GM21825 (cell line): ENCODE measurements around the gene RTN4R.

Experiments used
- ATAC-seq: cut with Tn5 transposase; IDR thresholded peaks from one replicate; pipeline ENCODE4 v1.9.1; 2021; ENCODE audit warnings: mild to moderate bottlenecking, moderate library complexity; ENCODE audit not compliant: unreplicated experiment

The RTN4R gene

DNA sequence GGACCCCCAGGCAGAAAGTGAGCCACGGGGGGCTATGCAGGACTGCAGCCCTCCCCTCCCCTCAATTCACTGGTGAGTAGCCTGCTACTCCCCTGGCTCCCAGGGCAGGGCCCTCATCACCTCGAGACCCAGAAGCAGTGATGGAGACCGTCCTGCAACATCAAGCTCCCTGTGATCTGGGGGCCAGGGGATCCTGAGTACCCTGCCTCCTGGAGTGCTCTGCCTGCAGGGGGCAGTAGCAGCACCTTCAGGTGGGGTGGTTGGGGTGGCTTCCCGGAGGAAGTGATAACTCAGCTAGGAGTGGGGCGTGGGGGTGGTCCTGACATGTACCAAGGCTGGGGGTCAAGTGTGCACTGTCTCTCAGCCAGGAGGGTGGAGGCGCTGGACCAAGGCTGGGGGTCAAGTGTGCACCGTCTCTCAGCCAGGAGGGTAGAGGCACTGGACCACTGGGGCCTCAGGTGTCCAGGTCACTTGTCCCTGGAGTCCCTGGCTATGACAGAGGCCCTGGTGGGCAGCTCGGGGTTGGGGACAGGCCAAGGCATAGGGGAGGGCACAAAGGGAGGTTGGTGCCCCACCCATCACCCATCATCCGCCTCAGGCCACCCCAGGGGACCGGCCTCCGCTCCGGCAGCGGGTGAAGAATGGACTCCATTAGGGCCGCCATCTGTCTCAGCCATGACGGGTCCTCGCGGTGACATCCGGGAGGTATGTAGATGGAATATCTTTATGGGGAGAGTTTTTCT lies 9.4 kb downstream of the RTN4R start:
- ATAC-seq, result no peak

GRCh38 chr22:20258021-20258299 lies 10.2 kb downstream of the RTN4R start:
- ATAC-seq, result no peak

GRCh38 chr22:20257212-20258020 lies 10.7 kb downstream of the RTN4R start:
- no peak for ATAC-seq

DNA sequence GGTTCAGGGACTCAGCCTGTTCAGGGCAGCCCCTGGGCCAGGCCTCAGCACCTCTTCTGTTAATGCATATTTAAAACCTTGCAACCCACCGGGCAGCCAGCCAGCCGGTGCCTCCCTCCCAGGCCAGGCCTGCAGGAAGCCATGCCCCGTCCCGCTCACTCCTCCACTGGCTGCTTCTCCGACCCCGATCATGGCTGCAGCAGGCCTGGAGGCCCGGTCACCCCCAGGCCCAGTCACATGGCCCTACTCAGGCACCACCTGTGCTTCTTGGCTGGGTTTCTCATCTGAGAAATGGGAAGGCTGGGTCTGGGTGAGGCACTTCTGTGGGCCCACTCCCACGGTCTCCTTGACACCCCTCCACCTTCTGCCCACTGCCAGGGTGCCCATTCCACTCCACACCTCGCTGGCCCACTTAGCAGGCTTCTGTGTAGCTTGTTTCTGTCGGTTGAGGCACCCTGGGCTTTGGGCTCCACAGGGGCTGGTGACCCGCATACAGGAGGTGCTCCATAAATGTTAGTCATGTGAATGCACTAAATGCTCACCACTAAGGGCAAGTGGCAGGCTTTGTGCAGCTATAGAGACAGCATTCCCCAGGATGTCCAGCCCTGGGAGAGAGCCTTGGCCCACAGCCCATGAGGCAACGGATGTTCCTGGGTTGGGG lies 11.4 kb downstream of the RTN4R start:
- no peak for ATAC-seq

GRCh38 chr22:20256027-20256426 lies 12.1 kb downstream of the RTN4R start:
- ATAC-seq, result no peak

- no peak for ATAC-seq
Measured at GRCh38 chr22:20254975-20255946, 12.9 kb downstream of the RTN4R start.

DNA sequence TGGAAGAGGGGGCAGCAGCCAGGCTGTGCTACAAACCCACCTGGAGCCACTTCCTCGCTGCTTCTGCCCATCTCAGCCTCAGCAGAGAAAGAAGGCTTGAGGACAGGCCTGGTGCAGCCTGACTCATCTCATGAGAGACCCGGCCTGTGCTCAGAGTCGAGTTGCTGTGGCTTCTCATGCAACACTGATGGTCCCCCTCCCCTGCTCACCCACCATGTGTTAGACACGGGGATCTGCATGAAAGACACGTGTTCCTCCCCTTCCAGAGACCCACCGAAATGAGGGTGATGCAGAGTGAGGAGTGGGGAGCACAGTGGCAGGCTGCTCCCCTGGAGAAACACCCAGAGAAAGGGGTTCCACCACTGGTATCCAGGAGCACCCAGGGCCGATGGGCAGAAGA lies 15.0 kb downstream of the RTN4R start:
- ATAC-seq, result no peak

DNA sequence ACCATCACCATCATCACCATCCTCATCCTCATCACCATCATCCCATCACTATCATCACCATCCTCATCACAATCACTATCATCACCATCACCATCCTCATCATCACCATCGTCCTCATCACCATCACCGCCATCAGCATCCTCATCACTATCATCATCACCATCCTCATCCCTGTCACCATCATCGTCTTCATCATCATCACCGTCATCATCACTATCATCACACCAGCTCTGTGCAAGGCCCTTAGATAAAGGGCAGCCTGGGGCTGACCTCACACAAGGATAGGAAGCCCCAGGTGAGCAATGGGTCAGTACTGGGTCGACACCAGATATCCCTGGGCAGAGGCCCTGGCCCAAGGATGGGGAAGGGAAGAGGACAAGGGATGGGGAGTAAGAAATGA lies 16.1 kb downstream of the RTN4R start:
- ATAC-seq, result no peak

DNA sequence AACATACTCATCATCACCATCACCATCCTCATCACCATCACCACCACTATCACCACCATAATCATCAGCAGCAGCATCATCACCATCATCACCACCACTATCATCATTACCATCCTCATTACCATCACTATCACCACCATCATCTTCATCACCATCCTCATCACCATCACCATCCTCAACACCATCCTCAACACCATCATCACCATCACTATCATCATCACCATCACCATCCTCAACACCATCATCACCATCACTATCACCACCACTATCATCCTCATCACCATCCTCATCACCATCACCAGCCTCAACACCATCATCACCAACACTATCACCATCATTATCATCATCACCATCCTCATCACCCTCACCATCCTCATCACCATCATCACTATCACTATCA lies 16.6 kb downstream of the RTN4R start:
- ATAC-seq, result no peak

- no peak for ATAC-seq
Measured at GRCh38 chr22:20249797-20250354, 18.2 kb downstream of the RTN4R start.

DNA sequence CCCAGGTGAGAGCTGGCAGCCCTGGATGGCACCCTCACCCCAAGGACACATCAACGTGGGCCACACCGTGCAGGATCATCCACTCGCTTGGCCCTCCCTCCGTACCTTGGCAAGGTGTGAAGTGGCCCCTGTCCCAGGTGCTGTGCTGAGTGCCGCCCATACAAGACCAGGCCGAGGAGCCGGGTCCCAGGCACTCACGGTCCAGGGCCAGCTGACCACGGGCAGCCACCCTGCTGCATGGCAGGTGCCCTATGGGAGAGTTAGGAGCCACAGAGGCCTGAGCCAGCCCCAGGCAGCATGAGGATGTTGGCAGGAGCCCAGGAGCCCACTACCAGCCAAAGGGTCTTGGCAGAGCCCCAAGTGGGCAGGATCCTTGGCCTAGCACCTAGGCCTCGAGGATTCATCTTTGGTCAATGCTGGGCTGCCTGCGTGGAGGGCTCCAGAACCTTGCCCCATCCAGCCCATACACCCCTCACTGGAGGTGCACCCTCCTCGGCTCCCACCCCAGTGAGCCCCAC lies 19.6 kb downstream of the RTN4R start:
- no peak for ATAC-seq

GRCh38 chr22:20247608-20248171 lies 20.4 kb downstream of the RTN4R start:
- ATAC-seq, result no peak

DNA sequence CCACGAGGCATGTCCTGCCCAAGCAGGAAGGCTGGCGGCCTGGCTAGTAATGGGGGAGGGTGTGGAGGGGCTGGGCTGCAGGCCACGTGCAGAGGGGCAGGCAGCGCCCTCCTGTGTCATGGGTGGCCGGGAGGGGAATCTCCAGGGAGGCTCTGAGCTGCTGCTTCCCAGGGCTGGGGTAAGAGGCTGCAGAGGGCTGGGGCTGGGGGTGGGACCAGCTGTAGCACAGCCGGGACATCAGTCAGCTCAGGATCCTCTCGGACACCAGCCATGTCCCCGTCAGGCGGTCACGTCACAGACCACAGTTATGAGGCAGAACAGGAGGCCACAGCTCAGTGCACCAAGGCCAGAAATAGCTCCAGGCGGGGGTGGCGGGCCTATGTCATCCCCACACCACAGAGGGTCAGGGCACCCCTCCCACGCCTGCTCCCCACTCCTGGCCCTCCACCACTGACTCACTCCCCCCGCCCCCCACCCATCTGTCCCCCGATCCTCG lies 21.1 kb downstream of the RTN4R start:
- ATAC-seq, result no peak

DNA sequence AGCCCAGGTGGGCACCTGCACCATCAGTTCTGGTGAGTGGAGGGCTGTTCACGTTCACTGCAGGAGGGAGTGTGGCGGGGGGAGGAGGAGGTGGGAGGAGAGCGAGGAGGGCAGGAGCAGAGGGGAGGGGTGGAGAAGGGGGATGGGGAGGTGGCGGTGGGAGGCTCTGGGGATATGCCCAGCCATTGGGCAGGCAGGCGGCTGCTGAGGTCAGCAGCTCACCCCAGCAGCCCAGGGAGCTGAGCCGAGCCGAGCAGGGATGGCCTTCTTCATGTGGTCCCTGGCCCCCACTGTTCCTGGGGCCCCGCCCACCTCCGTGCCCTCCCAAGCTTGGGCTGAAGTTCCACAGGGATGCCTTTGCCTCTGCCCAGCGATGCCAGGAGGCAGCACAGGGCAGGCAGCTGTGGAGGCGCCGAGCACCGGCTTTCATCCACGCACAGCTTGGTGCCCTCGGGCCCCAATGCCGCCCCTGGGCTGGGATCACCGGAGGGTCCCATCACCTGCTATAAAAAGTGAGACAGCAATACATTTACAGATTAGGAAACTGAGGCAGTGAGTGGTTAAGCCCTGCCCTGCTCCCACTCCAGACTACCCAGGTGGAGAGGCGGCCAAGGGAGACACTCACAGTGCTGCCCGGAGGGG lies 21.6 kb downstream of the RTN4R start:
- no peak for ATAC-seq

GRCh38 chr22:20245577-20246367 lies 22.3 kb downstream of the RTN4R start:
- no peak for ATAC-seq

DNA sequence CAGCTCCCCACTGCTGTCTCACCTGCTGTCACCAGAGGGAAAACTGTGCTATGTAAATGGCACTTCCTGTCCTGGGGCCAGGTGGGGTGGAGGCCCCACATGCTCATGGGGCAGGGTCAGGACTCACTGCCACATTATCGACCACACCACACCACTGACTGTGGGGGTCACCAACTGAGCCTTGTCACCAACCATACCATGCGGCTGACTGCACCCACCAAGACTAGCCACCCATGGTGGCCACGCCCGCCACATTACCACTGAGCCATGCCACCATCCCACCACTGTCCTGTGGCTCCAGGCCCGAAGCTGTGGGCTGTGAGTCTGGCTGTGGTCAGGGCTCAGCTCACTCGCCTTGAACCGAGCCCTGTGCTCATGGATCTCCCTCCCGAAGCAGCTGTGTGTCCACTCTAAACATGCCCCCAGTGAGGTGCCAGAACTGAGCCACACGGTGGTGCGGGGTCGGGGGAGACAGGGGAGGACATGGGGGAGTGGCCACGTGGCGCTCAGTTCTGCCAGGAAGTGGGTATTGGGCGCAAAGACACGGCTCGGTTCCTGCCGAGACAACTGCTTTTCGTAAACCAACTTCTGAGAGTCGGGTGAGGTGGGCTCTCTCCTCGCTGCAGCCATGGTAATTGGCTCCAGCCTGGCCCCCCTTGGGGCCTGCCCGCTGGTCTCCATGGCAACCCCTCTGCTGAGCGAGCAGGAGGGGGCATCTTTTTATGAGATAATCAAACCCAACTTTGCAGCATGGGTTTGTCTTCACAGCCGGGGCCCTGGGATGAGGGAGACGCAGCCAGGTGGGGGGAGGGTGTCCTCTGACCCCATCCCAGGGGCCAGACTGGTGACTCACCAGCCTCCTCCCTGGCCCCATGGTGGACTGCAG lies 23.2 kb downstream of the RTN4R start:
- no peak for ATAC-seq

DNA sequence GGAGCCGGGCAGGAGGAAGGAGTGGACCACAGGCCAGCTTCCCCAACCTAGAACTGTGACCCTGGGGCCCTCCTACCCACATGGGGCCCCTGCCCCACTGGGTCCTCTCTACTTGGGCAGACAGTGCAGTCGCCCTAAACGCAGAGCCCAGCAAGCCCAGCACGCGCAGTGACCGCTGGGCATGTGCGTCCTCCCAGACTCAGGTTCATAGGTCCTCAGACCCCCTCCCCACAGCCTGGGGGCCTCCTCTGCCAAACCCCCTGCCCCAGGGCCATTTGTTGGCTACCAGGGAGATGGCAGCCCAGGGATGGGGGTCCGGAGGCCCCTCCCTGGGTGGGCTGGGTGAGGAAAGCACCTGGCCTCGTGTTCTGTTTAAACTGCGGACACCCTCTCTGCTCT lies 23.9 kb downstream of the RTN4R start:
- no peak for ATAC-seq
